Breast epithelium (tissue), 4 donors: ENCODE data around the gene TASP1. TPM values are rescaled to one million over a fixed set of nuclear protein-coding genes. Genes with fewer than 3 reads are reported as not detected.
A peak's percentile ranks its signal among the peaks of the same experiment; 100 is the strongest.

Experiments
- DNase-seq, 2 donors: peaks; one replicate each; pipeline ENCODE4 v3.0.0-alpha.2; 2019; ENCODE audit warnings: low spot score in 2 of 2
- H3K27ac ChIP-seq, 2 donors: fragments of 200-600 bp; sonication (generic) in 1 of 2; one replicate each; pipeline ENCODE4 v1.5.1; 2016 to 2019; ENCODE audit warnings: mild to moderate bottlenecking in 1 of 2
- H3K27me3 ChIP-seq, 2 donors: fragments of 200-600 bp; sonication (generic) in 1 of 2; one replicate each; pipeline versions ENCODE4 v1.5.1 to v1.6.0; 2017 to 2019; ENCODE audit warnings: control low read depth in 1 of 2, mild to moderate bottlenecking in 1 of 2
- H3K36me3 ChIP-seq: fragments of 200-600 bp; one replicate; pipeline ENCODE4 v1.5.1; 2019
- H3K4me1 ChIP-seq, 2 donors: fragments of 200-600 bp; sonication (generic); one replicate each; pipeline ENCODE4 v1.5.1; 2016 to 2019; ENCODE audit warnings: control low read depth in 1 of 2
- H3K4me3 ChIP-seq, 3 donors: fragments of 200-600 bp; sonication (generic); 1 replicate in 2 of 3; 2 replicates in 1 of 3; pipeline ENCODE4 v1.5.1; 2016 to 2019; ENCODE audit warnings: mild to moderate bottlenecking in 3 of 3, moderate library complexity in 2 of 3
- H3K9me3 ChIP-seq, 2 donors: fragments of 200-600 bp; sonication (generic) in 1 of 2; one replicate each; pipeline ENCODE4 v1.5.1; 2016 to 2019; ENCODE audit warnings: control low read depth in 1 of 2
- POLR2A ChIP-seq: fragments of 450-650 bp; IDR thresholded peaks from one replicate; pipeline ENCODE4 v1.6.1; 2016; ENCODE audit warnings: antibody characterized with exemption, mild to moderate bottlenecking, moderate library complexity
- POLR2AphosphoS5 ChIP-seq, 3 donors: sonication (generic); formaldehyde crosslinking; IDR thresholded peaks; one replicate each; pipeline ENCODE4 v1.6.1; 2017; ENCODE audit warnings: antibody characterized with exemption in 3 of 3
- intact Hi-C: fragments of 100-400 bp; cut with DNase I; formaldehyde crosslinking; loops from one replicate; pipeline ENCODE4 v1.15.1; 2023; ENCODE audit warnings: low total_unique reads
- total RNA-seq, 3 donors: library from RNA; depleted of rRNA; stranded (reverse); fragments of >200 nt; gene quantifications; one replicate each; pipeline ENCODE4 v1.1.0, GENCODE V29; 2016
- TF ChIP-seq, protein P1 (sequence below), 3 donors: fragments of 450-650 bp; IDR thresholded peaks; one replicate each; pipeline ENCODE4 v1.5.1; 2016 to 2017; ENCODE audit warnings: antibody characterized with exemption in 3 of 3, mild to moderate bottlenecking in 3 of 3, moderate library complexity in 3 of 3

Gene TASP1
- total RNA-seq, 3 donors from 2014 or later = 12.0 to 26.1 (median 19.0) TPM

- H3K4me3 ChIP-seq = no peak overlapping the region
- no peaks in the 10 kb centered on the region for H3K4me1 ChIP-seq
- peak overlapping the region; percentile 56 to 77 for H3K27ac ChIP-seq
- H3K27me3 ChIP-seq = no peaks in the 10 kb centered on the region
- H3K36me3 ChIP-seq = no peaks in the 10 kb centered on the region
- no peaks in the 10 kb centered on the region for H3K9me3 ChIP-seq
- TF ChIP-seq POLR2A = no peak
- TF ChIP-seq, protein P1, sequence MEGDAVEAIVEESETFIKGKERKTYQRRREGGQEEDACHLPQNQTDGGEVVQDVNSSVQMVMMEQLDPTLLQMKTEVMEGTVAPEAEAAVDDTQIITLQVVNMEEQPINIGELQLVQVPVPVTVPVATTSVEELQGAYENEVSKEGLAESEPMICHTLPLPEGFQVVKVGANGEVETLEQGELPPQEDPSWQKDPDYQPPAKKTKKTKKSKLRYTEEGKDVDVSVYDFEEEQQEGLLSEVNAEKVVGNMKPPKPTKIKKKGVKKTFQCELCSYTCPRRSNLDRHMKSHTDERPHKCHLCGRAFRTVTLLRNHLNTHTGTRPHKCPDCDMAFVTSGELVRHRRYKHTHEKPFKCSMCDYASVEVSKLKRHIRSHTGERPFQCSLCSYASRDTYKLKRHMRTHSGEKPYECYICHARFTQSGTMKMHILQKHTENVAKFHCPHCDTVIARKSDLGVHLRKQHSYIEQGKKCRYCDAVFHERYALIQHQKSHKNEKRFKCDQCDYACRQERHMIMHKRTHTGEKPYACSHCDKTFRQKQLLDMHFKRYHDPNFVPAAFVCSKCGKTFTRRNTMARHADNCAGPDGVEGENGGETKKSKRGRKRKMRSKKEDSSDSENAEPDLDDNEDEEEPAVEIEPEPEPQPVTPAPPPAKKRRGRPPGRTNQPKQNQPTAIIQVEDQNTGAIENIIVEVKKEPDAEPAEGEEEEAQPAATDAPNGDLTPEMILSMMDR (IDR thresholded peaks at IDR 0.05) = no peak
- intact Hi-C loops = no loop called here
- DNase-seq = no peak
Measured at GRCh38 chr20:13356591-13356990, 282.1 kb downstream of the TASP1 start.

- intact Hi-C loops = no loop called here
- Histone ChIP-seq H3K9me3 (no peaks in the 10 kb centered on the region), H3K4me1 (no peaks in the 10 kb centered on the region), H3K27me3 (no peaks in the 10 kb centered on the region), H3K36me3 (no peaks in the 10 kb centered on the region), H3K4me3 (no peak overlapping the region), H3K27ac (peak overlapping the region; percentile 56 to 77)
- no peak for DNase-seq
- TF ChIP-seq POLR2A = no peak
- TF ChIP-seq, protein P1 (IDR thresholded peaks at IDR 0.05) = no peak
- no peak for TF ChIP-seq POLR2AphosphoS5 (IDR thresholded peaks at IDR 0.05)
Measured at GRCh38 chr20:13355941-13356486, 282.7 kb downstream of the TASP1 start.

GRCh38 chr20:13355411-13355810 lies 283.3 kb downstream of the TASP1 start:
- Histone ChIP-seq H3K9me3 (no peaks in the 10 kb centered on the region), H3K4me3 (no peak overlapping the region), H3K27me3 (no peaks in the 10 kb centered on the region), H3K4me1 (no peaks in the 10 kb centered on the region), H3K27ac (peak overlapping the region; percentile 43 to 77), H3K36me3 (no peaks in the 10 kb centered on the region)
- peak in 1 of 2 donors; percentile 78 for DNase-seq
- no peak for TF ChIP-seq POLR2A
- peak in 2 of 3 donors; percentile 43 to 57 for TF ChIP-seq POLR2AphosphoS5 (IDR thresholded peaks at IDR 0.05)
- TF ChIP-seq, protein P1 (IDR thresholded peaks at IDR 0.05) = no peak
- intact Hi-C loops = no loop called here

GRCh38 chr20:13353261-13353945 lies 285.3 kb downstream of the TASP1 start:
- no peak for DNase-seq
- no peaks in the 10 kb centered on the region for H3K27me3 ChIP-seq
- no peaks in the 10 kb centered on the region for H3K9me3 ChIP-seq
- H3K4me1 ChIP-seq = no peaks in the 10 kb centered on the region
- intact Hi-C loops = no loop called here
- no peak for TF ChIP-seq POLR2A
- no peak for TF ChIP-seq POLR2AphosphoS5 (IDR thresholded peaks at IDR 0.05)
- TF ChIP-seq, protein P1 (IDR thresholded peaks at IDR 0.05) = no peak
- H3K4me3 ChIP-seq = no peak overlapping the region
- no peaks in the 10 kb centered on the region for H3K36me3 ChIP-seq
- H3K27ac ChIP-seq = no peak overlapping the region

DNA sequence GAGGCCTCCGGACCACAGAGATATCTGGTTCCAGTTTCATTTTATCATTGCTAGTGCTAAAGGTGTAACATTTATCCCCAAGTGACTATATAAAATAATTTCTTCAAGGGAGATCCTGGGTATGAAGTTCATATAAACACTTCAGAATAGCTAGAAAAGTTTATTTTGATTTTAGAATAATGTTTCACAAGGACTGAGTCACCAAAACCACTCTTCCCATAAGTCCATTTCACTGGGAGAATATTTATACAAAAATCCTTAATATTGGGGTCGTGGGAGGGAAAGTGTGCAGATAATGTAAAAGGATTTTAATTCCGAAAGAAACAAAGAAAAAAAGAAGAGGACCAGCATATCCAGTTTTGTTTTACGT lies 289.5 kb downstream of the TASP1 start:
- DNase-seq = no peak
- intact Hi-C loops = no loop called here
- peak overlapping the region in 1 of 3 donors; percentile 37 for H3K4me3 ChIP-seq

More for the DNA sequence above, 289.5 kb downstream of the TASP1 start:
- Histone ChIP-seq H3K4me1 (peaks cover 0 to 4% of the 10 kb centered on the region in 2 donors), H3K27me3 (no peaks in the 10 kb centered on the region), H3K36me3 (no peaks in the 10 kb centered on the region), H3K27ac (peak overlapping the region; percentile 64 to 75), H3K9me3 (no peaks in the 10 kb centered on the region)
- no peak for TF ChIP-seq POLR2A
- TF ChIP-seq, protein P1 (IDR thresholded peaks at IDR 0.05) = no peak
- TF ChIP-seq POLR2AphosphoS5 (IDR thresholded peaks at IDR 0.05) = no peak
